CD4-positive, alpha-beta memory T cell (primary cell): ENCODE measurements around the gene SHANK3. TPM values are rescaled to one million over a fixed set of nuclear protein-coding genes. Genes with fewer than 3 reads are reported as not detected.
"Not testable (repeated sequence)": the region's sequence is repeated elsewhere in the genome, so short reads cannot be mapped to it uniquely, and the experiment has no call there.

Experiments
- CTCF ChIA-PET: fragments of 350-600 bp; sonication (Branson Sonifier 250); formaldehyde crosslinking; loops from one replicate; lab custom pipeline; 2021; ENCODE audit warnings: inconsistent platforms; ENCODE audit not compliant: partially characterized antibody; lab: Charles Lee
- POLR2A ChIA-PET: fragments of 350-600 bp; sonication (Branson Sonifier 250); formaldehyde crosslinking; loops from one replicate; lab custom pipeline; 2021; ENCODE audit not compliant: partially characterized antibody; lab: Charles Lee
- DNase-seq, 5 donors: peaks; one replicate each; pipeline versions ENCODE4 v3.0.0 to v3.0.0-alpha.2; 2020 to 2022; ENCODE audit warnings: mixed read lengths in 1 of 5
- H3K27ac ChIP-seq: one replicate; pipeline ENCODE4 v1.7.0; 2013; ENCODE audit warnings: low read depth, low read length
- H3K27me3 ChIP-seq: 2 replicates; pipeline ENCODE4 v1.7.0; 2013; ENCODE audit warnings: mild to moderate bottlenecking, low read length, moderate library complexity; ENCODE audit not compliant: insufficient read depth
- H3K36me3 ChIP-seq: 2 replicates; pipeline ENCODE4 v1.7.0; 2013; ENCODE audit warnings: mild to moderate bottlenecking, low read length, moderate library complexity; ENCODE audit not compliant: insufficient read depth
- H3K4me1 ChIP-seq: 2 replicates; pipeline ENCODE4 v1.7.0; 2013; ENCODE audit warnings: mild to moderate bottlenecking, low read length, moderate library complexity; ENCODE audit not compliant: insufficient read depth
- H3K4me3 ChIP-seq, 2 donors: one replicate each; pipeline ENCODE4 v1.7.0; 2013; ENCODE audit warnings: low read length in 2 of 2, mild to moderate bottlenecking in 1 of 2
- H3K9me3 ChIP-seq, 2 donors: one replicate each; pipeline ENCODE4 v1.7.0; 2013; ENCODE audit warnings: low read length in 2 of 2, control low read depth in 1 of 2; ENCODE audit not compliant: control insufficient read depth in 1 of 2
- H3K27ac Mint-ChIP-seq, 7 donors: one replicate each; pipeline ENCODE4 v1.8.0; 2020 to 2021; ENCODE audit warnings: mixed read lengths in 7 of 7, mild to moderate bottlenecking in 6 of 7, inconsistent platforms in 3 of 7, moderate library complexity in 3 of 7
- H3K27me3 Mint-ChIP-seq, 2 donors: one replicate each; pipeline ENCODE4 v1.8.0; 2020 to 2021; ENCODE audit warnings: mixed read lengths in 2 of 2
- H3K36me3 Mint-ChIP-seq, 2 donors: one replicate each; pipeline ENCODE4 v1.8.0; 2020 to 2021; ENCODE audit warnings: mixed read lengths in 2 of 2, inconsistent platforms in 1 of 2, mild to moderate bottlenecking in 1 of 2
- H3K4me1 Mint-ChIP-seq, 4 donors: one replicate each; pipeline ENCODE4 v1.8.0; 2020 to 2021; ENCODE audit warnings: mixed read lengths in 4 of 4, mild to moderate bottlenecking in 1 of 4
- H3K4me3 Mint-ChIP-seq, 8 donors: one replicate each; pipeline ENCODE4 v1.8.0; 2020 to 2021; ENCODE audit warnings: mixed read lengths in 8 of 8, mild to moderate bottlenecking in 7 of 8, moderate library complexity in 6 of 8, inconsistent platforms in 3 of 8
- H3K9me3 Mint-ChIP-seq, 8 donors: one replicate each; pipeline ENCODE4 v1.8.0; 2020 to 2021; ENCODE audit warnings: mixed read lengths in 8 of 8, mild to moderate bottlenecking in 5 of 8, inconsistent platforms in 3 of 8, moderate library complexity in 1 of 8
- intact Hi-C: fragments of 100-400 bp; cut with micrococcal nuclease; formaldehyde crosslinking; loops from one replicate; pipeline ENCODE4 v1.15.1; 2023
- polyA plus RNA-seq, 2 donors: library from polyadenylated mRNA; unstranded; fragments of 300-500 nt; fragmentation: Illumina TruSeq; gene quantifications; one replicate each; pipeline ENCODE4 v1.2.3, GENCODE V29; 2021
- total RNA-seq, 2 experiments: library from RNA; stranded (reverse); gene quantifications; one replicate each; pipeline ENCODE4 v1.2.3, GENCODE V29; 2021

The SHANK3 gene
- total and polyA plus RNA-seq, 4 experiments from 2014 or later: not detected

DNA sequence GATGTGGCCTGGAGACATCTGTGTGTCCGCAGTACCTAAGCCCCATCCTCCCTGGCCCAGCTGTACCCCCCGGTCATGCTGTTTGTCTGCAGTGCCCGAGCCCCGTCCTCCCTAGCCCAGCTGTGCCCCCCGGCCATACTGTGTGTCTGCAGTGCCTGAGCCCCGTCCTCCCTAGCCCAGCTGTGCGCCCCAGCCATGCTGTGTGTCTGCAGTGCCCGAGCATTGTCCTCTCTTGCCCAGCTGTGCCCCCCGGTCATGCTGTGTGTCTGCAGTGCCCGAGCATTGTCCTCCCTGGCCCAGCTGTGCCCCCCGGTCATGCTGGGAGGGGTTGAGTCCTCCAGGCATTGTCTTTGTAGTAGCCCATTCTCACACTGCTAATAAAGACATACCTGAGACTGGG, 37.0 kb upstream of the SHANK3 start:
- intact Hi-C loops: no loop called here
- Histone ChIP-seq H3K4me1 (no peaks in the 10 kb centered on the region), H3K9me3 (no peaks in the 10 kb centered on the region), H3K27ac (no peak overlapping the region), H3K27me3 (no peaks in the 10 kb centered on the region), H3K36me3 (no peaks in the 10 kb centered on the region), H3K4me3 (no peak overlapping the region)
- no peak for DNase-seq
- H3K4me3 Mint-ChIP-seq: no peak overlapping the region
- no peak overlapping the region for H3K27ac Mint-ChIP-seq
- no peaks in the 10 kb centered on the region for H3K36me3 Mint-ChIP-seq
- CTCF ChIA-PET: no interaction called here
- H3K4me1 Mint-ChIP-seq: peaks cover 0 to 2% (median 0%) of the 10 kb centered on the region in 4 donors
- POLR2A ChIA-PET: no interaction called here
- no peaks in the 10 kb centered on the region for H3K9me3 Mint-ChIP-seq
- H3K27me3 Mint-ChIP-seq: peaks cover 0 to 2% of the 10 kb centered on the region in 2 donors

DNA sequence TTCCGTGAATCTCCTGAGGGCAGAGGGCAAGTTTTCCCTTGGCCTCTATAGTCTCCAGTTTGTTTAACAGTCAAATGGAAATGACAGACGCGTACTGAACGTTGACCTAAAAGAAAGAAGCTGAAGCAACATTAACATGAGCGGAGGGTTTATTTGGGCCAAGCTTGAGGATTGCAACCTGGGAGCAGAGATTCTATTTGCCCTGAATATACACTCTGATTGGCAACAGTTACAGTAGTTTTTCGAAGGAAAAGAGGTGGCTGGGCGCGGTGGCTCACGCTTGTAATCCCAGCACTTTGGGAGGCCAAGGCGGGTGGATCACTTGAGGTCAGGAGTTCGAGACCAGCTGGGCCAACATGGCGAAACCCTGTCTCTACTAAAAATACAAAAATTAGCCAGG, 32.3 kb upstream of the SHANK3 start:
- DNase-seq, POLR2A ChIA-PET, H3K9me3 ChIP-seq, H3K4me1 ChIP-seq, H3K4me3 Mint-ChIP-seq, H3K36me3 ChIP-seq, H3K36me3 Mint-ChIP-seq, H3K9me3 Mint-ChIP-seq, H3K4me3 ChIP-seq, H3K4me1 Mint-ChIP-seq, H3K27me3 Mint-ChIP-seq, H3K27ac ChIP-seq, intact Hi-C loops: not testable (repeated sequence)
- peaks cover 10% of the 10 kb centered on the region for H3K27me3 ChIP-seq
- CTCF ChIA-PET: interaction anchor here (1.3 kb wide), 1 partner anchor 77 kb away, joined by 3 read pairs; no protein-coding TSS in a partner anchor
- peak overlapping the region in 1 of 7 donors; percentile 62 for H3K27ac Mint-ChIP-seq

GRCh38 chr22:50640857-50641647, 31.6 kb upstream of the SHANK3 start:
- Mint-ChIP-seq H3K27ac (no peak overlapping the region), H3K9me3 (no peaks in the 10 kb centered on the region), H3K27me3 (peaks cover 6 to 10% of the 10 kb centered on the region in 2 donors), H3K4me1 (no peaks in the 10 kb centered on the region), H3K36me3 (no peaks in the 10 kb centered on the region), H3K4me3 (no peak overlapping the region)
- POLR2A ChIA-PET: no interaction called here
- H3K4me3 ChIP-seq: no peak overlapping the region
- H3K27me3 ChIP-seq: peaks cover 17% of the 10 kb centered on the region
- intact Hi-C loops: no loop called here
- CTCF ChIA-PET: interaction anchor here (1.3 kb wide), 1 partner anchor 78 kb away, joined by 3 read pairs; no protein-coding TSS in a partner anchor
- H3K9me3 ChIP-seq: no peaks in the 10 kb centered on the region
- DNase-seq: no peak
- no peaks in the 10 kb centered on the region for H3K36me3 ChIP-seq
- H3K27ac ChIP-seq: no peak overlapping the region
- H3K4me1 ChIP-seq: no peaks in the 10 kb centered on the region

GRCh38 chr22:50641696-50642607, 30.7 kb upstream of the SHANK3 start:
- intact Hi-C loops: no loop called here
- no peaks in the 10 kb centered on the region for H3K9me3 ChIP-seq
- Mint-ChIP-seq H3K27ac (no peak overlapping the region), H3K4me3 (no peak overlapping the region), H3K36me3 (no peaks in the 10 kb centered on the region), H3K27me3 (peaks cover 8 to 11% of the 10 kb centered on the region in 2 donors), H3K4me1 (no peaks in the 10 kb centered on the region), H3K9me3 (no peaks in the 10 kb centered on the region)
- peaks cover 17% of the 10 kb centered on the region for H3K27me3 ChIP-seq
- H3K4me3 ChIP-seq: no peak overlapping the region
- no peak overlapping the region for H3K27ac ChIP-seq
- no peak for DNase-seq
- CTCF ChIA-PET: no interaction called here
- POLR2A ChIA-PET: no interaction called here
- H3K4me1 ChIP-seq: no peaks in the 10 kb centered on the region
- no peaks in the 10 kb centered on the region for H3K36me3 ChIP-seq

DNA sequence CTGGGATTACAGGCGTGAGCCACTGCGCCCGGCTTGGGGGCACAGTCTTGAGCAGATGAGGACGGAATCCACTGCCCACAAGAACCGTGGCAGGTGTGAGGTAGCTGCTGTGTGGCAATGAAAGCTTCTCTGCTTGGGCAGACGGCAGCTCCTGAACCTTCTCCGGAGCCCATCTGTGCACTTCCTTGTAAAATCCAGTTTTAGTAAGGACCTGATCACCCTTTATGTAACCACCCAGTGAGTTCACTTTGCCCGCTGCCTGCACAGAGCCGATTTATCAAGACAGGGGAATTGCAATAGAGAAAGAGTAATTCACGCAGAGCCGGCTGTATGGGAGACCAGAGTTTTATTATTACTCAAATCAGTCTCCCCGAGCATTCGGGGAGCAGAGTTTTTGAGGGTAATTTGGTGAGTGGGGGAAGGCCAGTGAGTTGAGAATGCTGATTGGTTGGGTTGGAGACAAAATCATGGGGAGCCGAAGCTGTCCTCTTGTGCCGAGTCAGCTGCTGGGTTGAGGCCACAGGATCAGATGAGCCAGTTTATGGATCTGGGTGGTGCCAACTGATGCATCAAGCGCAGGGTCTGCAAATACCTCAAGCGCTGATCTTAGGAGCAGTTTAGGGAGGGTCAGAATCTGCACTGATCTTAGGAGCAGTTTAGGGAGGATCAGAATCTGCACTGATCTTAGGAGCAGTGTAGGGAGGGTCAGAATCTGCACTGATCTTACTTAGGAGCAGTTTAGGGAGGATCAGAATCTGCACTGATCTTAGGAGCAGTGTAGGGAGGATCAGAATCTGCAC, 29.4 kb upstream of the SHANK3 start:
- H3K9me3 ChIP-seq, H3K4me1 ChIP-seq, H3K4me3 Mint-ChIP-seq, H3K36me3 ChIP-seq, H3K27ac ChIP-seq, DNase-seq, H3K9me3 Mint-ChIP-seq, intact Hi-C loops, POLR2A ChIA-PET, H3K27ac Mint-ChIP-seq, H3K4me3 ChIP-seq, H3K36me3 Mint-ChIP-seq, H3K4me1 Mint-ChIP-seq: not testable (repeated sequence)
- peaks cover 17% of the 10 kb centered on the region for H3K27me3 ChIP-seq
- H3K27me3 Mint-ChIP-seq: peaks cover 8 to 11% of the 10 kb centered on the region in 2 donors
- CTCF ChIA-PET: interaction anchor here (0.6 kb wide), 1 partner anchor 228 kb away, joined by 3 read pairs; no protein-coding TSS in a partner anchor

DNA sequence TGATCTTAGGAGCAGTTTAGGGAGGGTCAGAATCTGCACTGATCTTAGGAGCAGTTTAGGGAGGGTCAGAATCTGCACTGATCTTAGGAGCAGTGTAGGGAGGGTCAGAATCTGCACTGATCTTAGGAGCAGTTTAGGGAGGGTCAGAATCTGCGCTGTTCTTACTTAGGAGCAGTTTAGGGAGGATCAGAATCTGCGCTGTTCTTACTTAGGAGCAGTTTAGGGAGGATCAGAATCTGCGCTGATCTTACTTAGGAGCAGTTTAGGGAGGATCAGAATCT, 28.9 kb upstream of the SHANK3 start:
- DNase-seq, H3K4me3 ChIP-seq, H3K4me1 ChIP-seq, H3K9me3 ChIP-seq, H3K27ac ChIP-seq, H3K9me3 Mint-ChIP-seq, CTCF ChIA-PET, H3K4me1 Mint-ChIP-seq, H3K36me3 ChIP-seq, H3K27ac Mint-ChIP-seq, H3K36me3 Mint-ChIP-seq, H3K4me3 Mint-ChIP-seq, intact Hi-C loops, POLR2A ChIA-PET: not testable (repeated sequence)
- peaks cover 8 to 11% of the 10 kb centered on the region in 2 donors for H3K27me3 Mint-ChIP-seq
- H3K27me3 ChIP-seq: peaks cover 17% of the 10 kb centered on the region

- CTCF ChIA-PET: no interaction called here
- H3K27ac Mint-ChIP-seq: peak overlapping the region in 1 of 7 donors; percentile 21
- no peak overlapping the region for H3K4me3 Mint-ChIP-seq
- Histone ChIP-seq H3K36me3 (no peaks in the 10 kb centered on the region), H3K27ac (no peak overlapping the region), H3K4me1 (no peaks in the 10 kb centered on the region), H3K9me3 (no peaks in the 10 kb centered on the region), H3K27me3 (no peaks in the 10 kb centered on the region), H3K4me3 (no peak overlapping the region)
- no peaks in the 10 kb centered on the region for H3K36me3 Mint-ChIP-seq
- peaks cover 7 to 19% of the 10 kb centered on the region in 2 donors for H3K27me3 Mint-ChIP-seq
- intact Hi-C loops: no loop called here
- no peaks in the 10 kb centered on the region for H3K4me1 Mint-ChIP-seq
- peaks cover 0 to 4% (median 0%) of the 10 kb centered on the region in 8 donors for H3K9me3 Mint-ChIP-seq
- no peak for DNase-seq
- POLR2A ChIA-PET: no interaction called here
These were observed 19.4 kb upstream of the SHANK3 start for GRCh38 chr22:50653256-50653655.
